ENCODE measurements around the gene SIK2. TPM values are rescaled to one million over a fixed set of nuclear protein-coding genes. Genes with fewer than 3 reads are reported as not detected.

The SIK2 gene
- total RNA-seq, 1 experiment from 2014 or later = 9.0 TPM

DNA sequence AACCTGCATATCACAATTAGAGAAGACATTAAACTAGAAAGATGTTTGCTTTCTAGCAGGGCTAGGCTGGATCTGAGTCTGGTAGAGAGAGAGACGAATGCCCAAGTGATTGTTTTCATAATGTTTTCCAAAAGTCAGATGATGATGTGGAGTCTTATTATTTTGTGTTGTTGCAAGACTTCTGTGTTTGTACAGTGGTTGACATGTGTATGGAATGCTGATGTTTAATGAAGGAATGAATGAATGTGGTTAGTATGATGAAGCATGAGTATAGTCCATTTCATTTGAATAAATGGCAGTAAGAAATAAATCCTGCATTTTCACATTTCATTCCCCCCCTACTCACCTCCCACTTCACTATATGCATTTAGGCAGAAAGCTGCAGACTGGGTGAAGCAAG lies 94.3 kb downstream of the SIK2 start:
- no peaks in the 10 kb centered on the region for H3K9me3 ChIP-seq (ENCODE audit: low read length)
- TF ChIP-seq EZH2phosphoT487 (IDR thresholded peaks at IDR 0.05; ENCODE audit: borderline replicate concordance, low read length) (no peak), EZH2 (IDR thresholded peaks at IDR 0.05; ENCODE audit: low read length, unreplicated experiment) (no peak), CTCF (conservative IDR thresholded peaks at IDR 0.05; ENCODE audit: low read depth, low read length) (no peak)
- no peak overlapping the region for H3K27ac ChIP-seq (ENCODE audit: low read length)
- intact Hi-C loops (cut with micrococcal nuclease) = no loop called here
- CTCF ChIA-PET = no interaction called here
- no peaks in the 10 kb centered on the region for H3K27me3 ChIP-seq (ENCODE audit: low read length)
- H3K9ac ChIP-seq (ENCODE audit: low read length) = no peak overlapping the region
- H3K36me3 ChIP-seq (ENCODE audit: low read depth, low read length) = no peaks in the 10 kb centered on the region
- peak; percentile 56 for DNase-seq
- no peaks in the 10 kb centered on the region for H3K9me2 ChIP-seq (replicated peaks; ENCODE audit: low read length)
- H3K4me3 ChIP-seq (ENCODE audit: low read length) = no peak overlapping the region
- no peaks in the 10 kb centered on the region for H4K20me1 ChIP-seq (ENCODE audit: low read length)
- H3K4me1 ChIP-seq (ENCODE audit: insufficient read depth, low read length) = peaks cover 7% of the 10 kb centered on the region; the same call in 1 of the 2 replicates
- no peak overlapping the region for H3K4me2 ChIP-seq (ENCODE audit: low read length)
- no TSS peak for BruUV-seq (replicated peaks)
- ATAC-seq = 0 out of 2 replicates have a peak, but pooled peaks have one; percentile 13
- H2AFZ ChIP-seq (ENCODE audit: low read length) = no peak overlapping the region
- H3K79me2 ChIP-seq (ENCODE audit: low read length) = no peaks in the 10 kb centered on the region
- POLR2A ChIA-PET (ENCODE audit: unreplicated experiment) = no interaction called here
- no peaks in the 10 kb centered on the region for H3F3A ChIP-seq (ENCODE audit: low read length, unreplicated experiment)

GRCh38 chr11:111697933-111698371 lies 95.7 kb downstream of the SIK2 start:
- H3K9me3 ChIP-seq (ENCODE audit: low read length) = no peaks in the 10 kb centered on the region
- ChIA-PET POLR2A (ENCODE audit: unreplicated experiment) (no interaction called here), CTCF (interaction anchor here (0.7 kb wide), 1 partner anchor 21 kb away, joined by 3 read pairs; no protein-coding TSS in a partner anchor)
- no peaks in the 10 kb centered on the region for H3F3A ChIP-seq (ENCODE audit: low read length, unreplicated experiment)
- no peak overlapping the region for H3K4me2 ChIP-seq (ENCODE audit: low read length)
- TF ChIP-seq EZH2phosphoT487 (IDR thresholded peaks at IDR 0.05; ENCODE audit: borderline replicate concordance, low read length) (no peak), EZH2 (IDR thresholded peaks at IDR 0.05; ENCODE audit: low read length, unreplicated experiment) (no peak), CTCF (conservative IDR thresholded peaks at IDR 0.05; ENCODE audit: low read depth, low read length) (no peak)
- no peak overlapping the region for H2AFZ ChIP-seq (ENCODE audit: low read length)
- no TSS peak for BruUV-seq (replicated peaks)
- H3K36me3 ChIP-seq (ENCODE audit: low read depth, low read length) = no peaks in the 10 kb centered on the region; the same call in 1 of the 2 replicates
- DNase-seq (no peak), ATAC-seq (no peak)
- H3K9ac ChIP-seq (ENCODE audit: low read length) = no peak overlapping the region
- H3K27ac ChIP-seq (ENCODE audit: low read length) = no peak overlapping the region
- no peaks in the 10 kb centered on the region for H4K20me1 ChIP-seq (ENCODE audit: low read length)
- H3K4me3 ChIP-seq (ENCODE audit: low read length) = no peak overlapping the region
- peaks cover 7% of the 10 kb centered on the region; the same call in 1 of the 2 replicates for H3K4me1 ChIP-seq (ENCODE audit: insufficient read depth, low read length)
- intact Hi-C loops (cut with micrococcal nuclease) = no loop called here
- H3K9me2 ChIP-seq (replicated peaks; ENCODE audit: low read length) = no peaks in the 10 kb centered on the region
- H3K79me2 ChIP-seq (ENCODE audit: low read length) = no peaks in the 10 kb centered on the region
- no peaks in the 10 kb centered on the region for H3K27me3 ChIP-seq (ENCODE audit: low read length)

GRCh38 chr11:111698852-111699559 lies 96.8 kb downstream of the SIK2 start:
- no peak for TF ChIP-seq CTCF (conservative IDR thresholded peaks at IDR 0.05; ENCODE audit: low read depth, low read length)
- no peak for TF ChIP-seq EZH2phosphoT487 (IDR thresholded peaks at IDR 0.05; ENCODE audit: borderline replicate concordance, low read length)
- no peak for TF ChIP-seq EZH2 (IDR thresholded peaks at IDR 0.05; ENCODE audit: low read length, unreplicated experiment)
- no peak for DNase-seq
- H3K9me2 ChIP-seq (replicated peaks; ENCODE audit: low read length) = no peaks in the 10 kb centered on the region
- peaks cover under 1% of the 10 kb centered on the region; the same call in 1 of the 2 replicates for H3K36me3 ChIP-seq (ENCODE audit: low read depth, low read length)
- H2AFZ ChIP-seq (ENCODE audit: low read length) = no peak overlapping the region
- H3K79me2 ChIP-seq (ENCODE audit: low read length) = no peaks in the 10 kb centered on the region
- H3K4me2 ChIP-seq (ENCODE audit: low read length) = no peak overlapping the region
- intact Hi-C loops (cut with micrococcal nuclease) = no loop called here
- H3K9me3 ChIP-seq (ENCODE audit: low read length) = no peaks in the 10 kb centered on the region
- no peak overlapping the region for H3K4me3 ChIP-seq (ENCODE audit: low read length)
- no peak overlapping the region for H3K27ac ChIP-seq (ENCODE audit: low read length)
- no peaks in the 10 kb centered on the region for H4K20me1 ChIP-seq (ENCODE audit: low read length)
- no TSS peak for BruUV-seq (replicated peaks)
- no peaks in the 10 kb centered on the region for H3K27me3 ChIP-seq (ENCODE audit: low read length)
- no peaks in the 10 kb centered on the region for H3F3A ChIP-seq (ENCODE audit: low read length, unreplicated experiment)
- no peak for ATAC-seq
- peaks cover 7% of the 10 kb centered on the region; the same call in 1 of the 2 replicates for H3K4me1 ChIP-seq (ENCODE audit: insufficient read depth, low read length)
- ChIA-PET CTCF (interaction anchor here (0.6 kb wide), 1 partner anchor 22 kb away, joined by 14 read pairs; no protein-coding TSS in a partner anchor), POLR2A (ENCODE audit: unreplicated experiment) (no interaction called here)
- H3K9ac ChIP-seq (ENCODE audit: low read length) = no peak overlapping the region

Measured in PC-3 (cell line).